H54 (cell line): ENCODE results near the gene FSTL5.

Source experiments
- DNase-seq: peaks from one replicate; pipeline ENCODE4 v3.0.0; 2011; ENCODE audit warnings: low spot score, mixed read lengths; ENCODE audit not compliant: insufficient read length
- FAIRE-seq: peaks from 3 replicates; lab custom pipeline; 2011; peaks lifted over from hg19 to GRCh38; lab: Jason Lieb, UNC
- POLR2A ChIP-seq: IDR thresholded peaks from 2 replicates; pipeline ENCODE4 v1.6.1; 2011; ENCODE audit warnings: low read depth, mild to moderate bottlenecking, low read length

Gene FSTL5

DNA sequence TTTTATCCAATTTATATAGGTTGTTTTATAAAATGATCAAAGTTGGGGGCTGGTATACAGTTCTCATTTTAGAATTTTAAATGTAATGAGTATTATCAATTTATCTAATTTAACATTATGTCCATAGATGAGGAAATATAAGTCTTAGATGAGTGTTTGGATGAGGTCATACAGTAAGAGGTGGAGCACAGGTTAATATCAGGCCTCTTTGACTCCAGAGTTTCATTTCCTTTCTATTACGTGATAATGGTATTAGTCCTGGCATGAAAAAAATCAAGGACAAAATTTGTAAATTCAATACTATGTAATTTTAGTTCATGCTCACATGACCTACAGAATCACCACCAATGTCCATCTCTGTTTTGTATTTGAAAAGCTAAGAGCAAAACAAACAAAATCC, 269.8 kb downstream of the FSTL5 start:
- FAIRE-seq (no peak), DNase-seq (no peak)
- TF ChIP-seq POLR2A: no peak

DNA sequence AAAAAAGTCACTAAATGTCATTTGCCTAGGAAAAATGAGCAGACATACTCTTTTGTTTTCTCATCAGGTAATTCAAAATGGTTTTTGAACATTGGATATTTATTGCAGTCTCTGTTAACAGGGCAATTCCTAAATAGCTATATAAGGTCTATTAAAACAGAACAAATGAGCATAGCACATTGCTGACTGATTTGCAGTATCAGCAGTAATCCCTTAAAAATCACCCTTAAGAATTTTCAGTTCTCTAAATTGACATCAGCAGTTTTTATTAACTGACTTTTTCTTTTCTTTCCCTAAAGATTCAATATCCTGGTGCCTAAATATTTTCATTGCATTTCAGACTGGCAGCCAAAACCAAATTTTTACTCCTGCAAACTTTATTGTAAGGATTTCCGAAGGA, 270.2 kb downstream of the FSTL5 start:
- TF ChIP-seq POLR2A: no peak
- DNase-seq (no peak), FAIRE-seq (no peak)

DNA sequence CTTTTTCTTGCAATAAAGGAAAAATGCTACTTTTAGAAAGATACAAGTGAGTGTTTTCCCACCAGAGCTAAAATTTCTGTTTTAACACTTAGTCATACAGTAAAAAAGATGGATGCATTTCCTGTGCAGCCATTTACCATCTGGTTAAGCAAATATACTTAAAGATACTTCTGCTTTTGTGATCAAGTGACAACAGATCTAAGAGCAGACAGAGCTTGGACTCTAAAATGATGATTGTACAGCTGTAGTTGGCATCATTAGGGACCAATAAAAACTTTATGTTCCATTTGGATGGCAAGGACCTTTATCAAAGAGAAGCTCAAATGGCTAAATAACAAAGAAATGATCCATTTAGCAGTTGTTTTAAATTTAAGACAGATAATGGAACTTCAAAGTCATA, 270.8 kb downstream of the FSTL5 start:
- TF ChIP-seq POLR2A: no peak
- DNase-seq: no peak
- no peak for FAIRE-seq

DNA sequence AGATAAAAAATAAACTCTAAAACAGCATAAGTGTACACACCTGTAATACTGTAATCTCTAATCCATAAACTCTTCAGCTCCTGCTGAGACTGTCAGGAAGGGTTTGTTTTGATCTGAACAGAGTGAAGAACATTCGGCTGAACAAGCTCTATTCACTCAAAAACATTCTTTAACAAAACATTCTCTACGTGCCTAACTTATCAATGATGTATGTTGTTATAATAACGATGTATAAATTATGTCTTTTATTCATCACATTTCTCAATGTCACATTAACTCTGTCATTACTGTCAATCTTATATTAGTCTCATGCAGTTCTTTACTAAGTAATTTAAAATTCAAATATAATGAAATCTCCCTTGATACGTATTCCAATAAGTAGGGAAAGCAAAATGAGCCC, 280.6 kb downstream of the FSTL5 start:
- TF ChIP-seq POLR2A: no peak
- DNase-seq (no peak), FAIRE-seq (no peak)

DNA sequence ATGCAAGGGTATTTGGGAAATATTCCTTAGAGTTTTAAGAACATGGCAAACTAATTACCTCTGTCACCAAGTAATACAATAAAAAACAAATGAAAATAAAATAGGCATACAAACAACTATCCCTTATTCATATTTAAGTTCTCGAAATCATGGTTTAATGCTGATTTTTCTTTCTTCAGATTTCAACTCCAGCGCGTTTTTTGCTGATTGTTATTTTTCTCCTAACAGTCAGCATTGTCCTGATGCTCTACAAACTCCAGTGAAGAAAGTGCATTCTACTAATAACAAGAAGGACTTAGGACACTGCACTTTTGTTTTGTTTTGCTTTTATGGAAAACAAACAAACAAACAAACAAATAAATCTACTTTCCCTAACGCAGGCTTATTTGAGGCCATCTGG, 282.4 kb downstream of the FSTL5 start:
- no peak for FAIRE-seq
- TF ChIP-seq POLR2A: no peak
- no peak for DNase-seq

DNA sequence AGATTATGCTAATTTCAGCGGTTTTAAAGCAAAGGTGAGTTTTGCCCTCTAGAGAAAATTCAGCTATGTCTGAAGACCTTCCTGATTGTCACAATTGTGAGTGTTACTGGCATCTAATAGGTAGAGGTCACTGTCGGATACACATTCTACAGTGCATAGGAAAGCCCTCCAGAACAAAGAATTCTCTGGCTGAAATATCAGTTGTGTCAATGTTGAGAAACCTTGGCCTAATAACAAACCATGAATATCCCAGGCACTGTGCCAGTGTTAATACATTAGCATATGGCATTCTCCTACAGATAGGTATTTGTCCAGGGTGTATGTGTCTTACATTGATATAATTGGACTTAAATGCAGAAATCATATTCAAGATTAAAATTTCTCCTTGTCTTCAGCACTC, 294.3 kb downstream of the FSTL5 start:
- FAIRE-seq: no peak
- no peak for TF ChIP-seq POLR2A
- no peak for DNase-seq

DNA sequence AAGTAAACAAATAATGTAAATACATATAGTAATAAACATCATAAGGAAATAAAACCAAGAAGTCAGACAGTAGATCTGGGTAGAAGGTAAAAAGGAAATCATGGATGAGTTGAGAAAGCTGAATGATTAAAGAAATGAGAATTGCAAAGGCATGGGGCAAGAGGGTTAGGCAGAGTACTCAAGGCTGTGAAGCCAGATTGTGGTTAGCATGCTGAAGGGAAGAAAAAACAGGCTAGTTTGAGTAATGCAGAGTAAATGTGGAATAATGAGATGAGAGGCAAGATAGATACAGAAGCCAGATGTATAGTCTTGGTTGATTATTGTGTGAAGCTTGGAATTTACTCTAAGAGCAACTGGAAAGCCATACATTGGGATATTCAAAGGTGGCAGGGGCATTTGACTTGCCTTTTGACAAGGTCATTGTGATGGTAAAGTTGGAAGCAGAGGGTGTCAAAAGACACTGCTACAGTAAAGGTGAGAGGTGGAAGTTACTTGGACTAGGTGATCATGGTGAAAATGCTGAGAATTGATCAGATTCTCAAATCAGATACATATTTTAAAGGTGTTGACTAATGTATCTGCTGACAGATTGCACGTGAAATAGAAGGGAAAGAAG, 307.0 kb downstream of the FSTL5 start:
- FAIRE-seq (no peak), DNase-seq (no peak)
- TF ChIP-seq POLR2A: no peak

DNA sequence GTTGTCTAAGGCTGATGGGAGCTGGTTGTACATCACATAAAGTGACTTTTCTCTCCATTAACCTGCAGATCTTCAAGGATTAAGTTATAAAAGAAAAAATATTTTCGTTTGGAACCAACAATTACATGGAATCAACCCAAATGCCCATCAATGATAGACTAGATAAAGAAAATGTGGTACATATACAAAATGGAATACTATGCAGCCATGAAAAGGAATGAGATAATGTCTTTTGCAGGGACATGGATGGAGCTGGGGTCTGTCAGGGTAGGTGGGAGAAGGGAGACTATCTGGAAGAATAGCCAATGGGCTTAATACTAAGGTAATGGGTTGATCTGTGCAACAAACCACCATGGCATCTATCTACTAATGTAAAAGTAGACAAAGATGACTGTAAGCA, 313.2 kb downstream of the FSTL5 start:
- no peak for FAIRE-seq
- no peak for TF ChIP-seq POLR2A
- no peak for DNase-seq

DNA sequence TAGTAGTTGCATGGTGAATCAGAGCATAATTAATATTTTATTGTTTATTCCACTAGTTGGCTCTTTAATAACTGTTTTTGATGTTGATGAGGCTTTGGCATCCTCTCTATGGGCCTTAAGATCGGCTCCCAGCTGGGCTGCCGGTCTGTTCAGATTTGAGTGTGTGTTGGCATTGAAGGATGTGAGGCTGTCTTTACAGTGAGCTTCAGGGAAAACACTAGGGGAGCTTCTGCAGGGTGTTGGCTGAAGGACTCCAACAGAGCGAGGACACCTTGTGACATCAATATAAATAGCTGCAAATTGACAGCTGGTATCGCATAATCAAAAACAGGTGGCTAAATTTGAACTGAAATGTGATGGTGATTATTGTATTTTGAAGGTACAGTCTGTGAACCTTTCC, 322.0 kb downstream of the FSTL5 start:
- no peak for FAIRE-seq
- DNase-seq: no peak

DNA sequence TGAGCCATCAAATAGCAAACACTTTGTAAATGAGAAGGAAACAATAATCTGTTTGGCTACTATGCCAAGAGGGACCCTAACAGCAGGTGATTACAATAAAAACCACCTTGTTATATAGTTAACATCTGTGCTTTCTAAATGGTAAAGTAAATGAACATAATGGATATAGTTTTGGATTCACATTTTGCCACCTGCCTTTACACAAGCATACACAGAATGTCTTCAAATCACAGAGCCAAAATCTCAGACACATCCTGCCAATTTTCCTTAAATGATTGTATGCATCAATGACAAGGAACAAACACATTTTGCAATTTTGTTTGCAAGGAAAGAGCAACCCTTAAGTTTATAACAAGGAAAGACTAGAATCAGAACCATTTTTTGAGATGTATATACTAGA, 334.2 kb downstream of the FSTL5 start:
- TF ChIP-seq POLR2A: no peak
- FAIRE-seq (no peak), DNase-seq (no peak)

More for the DNA sequence above, 322.0 kb downstream of the FSTL5 start:
- no peak for TF ChIP-seq POLR2A

DNA sequence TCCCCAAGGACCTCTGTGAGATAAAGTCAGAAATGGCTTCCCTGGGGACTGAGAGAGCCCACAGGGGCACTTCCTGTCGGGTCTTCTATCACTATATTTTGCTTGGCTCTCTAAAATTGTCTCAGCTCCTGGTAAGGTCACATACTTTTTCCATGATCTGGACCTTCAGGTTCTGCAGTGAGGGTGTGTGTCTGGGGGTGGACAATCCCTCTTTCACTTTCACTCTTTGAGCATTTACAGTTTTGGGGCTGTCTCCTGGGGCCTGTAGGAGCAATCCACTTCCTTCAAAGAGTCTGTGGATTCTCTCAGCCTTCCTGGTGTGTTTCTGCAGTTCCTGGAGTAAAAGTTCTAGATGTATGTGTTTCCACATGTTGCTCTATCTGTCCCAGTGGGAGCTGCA, 335.7 kb downstream of the FSTL5 start:
- no peak for DNase-seq
- FAIRE-seq: no peak
- no peak for TF ChIP-seq POLR2A

DNA sequence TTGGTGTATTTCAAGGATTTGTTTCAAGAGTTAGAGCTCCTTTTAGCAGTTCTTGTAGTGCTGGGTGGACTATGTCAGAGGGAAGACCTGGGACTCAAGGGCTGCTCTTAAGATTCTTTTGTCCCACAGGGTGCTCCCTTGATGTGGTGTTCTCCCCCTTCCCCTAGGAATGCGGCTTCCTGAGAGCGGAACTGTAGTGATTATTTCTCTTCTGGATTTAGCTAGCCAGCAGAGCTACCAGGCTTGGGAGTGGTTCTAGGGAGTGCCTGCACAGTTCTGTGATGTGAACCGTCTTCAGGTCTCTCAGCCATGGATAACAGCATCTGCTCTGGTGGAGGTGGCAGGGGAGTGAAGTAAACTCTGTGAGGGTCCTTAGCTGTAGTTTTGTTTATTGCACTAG, 336.8 kb downstream of the FSTL5 start:
- no peak for TF ChIP-seq POLR2A
- no peak for DNase-seq
- no peak for FAIRE-seq

DNA sequence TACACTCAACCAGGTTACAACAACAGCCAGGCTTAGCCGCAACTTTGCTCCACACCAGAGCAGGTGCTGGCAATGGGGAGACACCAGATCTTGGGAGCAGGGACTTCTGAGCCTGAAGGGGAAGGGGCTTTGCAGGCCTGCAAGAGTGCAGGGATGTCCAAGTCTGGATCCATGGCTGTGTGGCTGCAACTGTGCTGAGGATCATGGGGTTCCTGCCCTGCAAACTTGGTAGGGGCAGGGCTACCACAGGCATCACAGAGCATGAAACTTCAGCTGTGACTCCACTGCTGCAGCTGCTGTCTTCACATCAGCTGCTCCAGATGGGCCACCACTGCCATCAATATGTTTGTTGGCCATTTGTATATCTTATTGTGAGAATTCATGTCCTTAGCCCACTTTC, 340.4 kb downstream of the FSTL5 start:
- no peak for FAIRE-seq
- no peak for TF ChIP-seq POLR2A
- DNase-seq: no peak

DNA sequence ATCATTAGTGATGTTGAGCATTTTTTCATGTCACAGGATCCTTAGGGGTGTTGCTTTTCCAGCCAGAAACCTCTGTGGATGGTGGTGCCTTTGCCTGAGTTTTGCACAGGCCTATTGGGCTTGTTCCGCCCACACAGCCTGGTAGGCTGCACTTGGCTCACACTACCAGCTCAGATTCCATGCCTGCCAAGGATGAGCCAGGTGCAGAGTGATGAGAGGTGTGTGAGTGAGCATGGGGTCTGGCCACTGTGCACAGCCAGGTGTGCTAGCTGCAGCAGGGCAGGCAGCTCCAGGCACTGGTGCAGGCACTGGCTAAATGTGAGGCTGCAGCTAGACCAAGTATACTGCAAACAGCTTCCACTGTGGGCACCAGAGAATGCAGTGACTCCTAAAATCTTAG, 341.6 kb downstream of the FSTL5 start:
- no peak for TF ChIP-seq POLR2A
- no peak for DNase-seq
- FAIRE-seq: no peak

DNA sequence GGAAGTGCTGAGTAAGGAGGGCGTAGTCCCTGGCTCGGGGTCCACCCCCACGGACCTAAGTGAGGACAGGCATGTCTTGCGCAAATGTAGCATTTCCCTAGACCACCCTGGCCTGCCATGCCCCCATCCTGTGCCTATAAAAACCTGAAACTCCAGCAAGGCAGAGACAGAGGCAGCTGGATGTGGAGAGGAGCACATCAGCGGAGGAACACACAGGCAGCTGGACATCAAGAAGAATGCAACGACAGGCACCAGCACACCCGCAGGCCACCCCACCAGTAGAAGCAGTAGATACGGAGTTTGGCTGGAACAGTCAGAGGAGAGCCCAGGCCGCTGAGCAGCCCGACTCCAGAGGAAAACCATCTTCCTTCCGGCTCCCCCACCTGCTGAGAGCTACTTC, 345.9 kb downstream of the FSTL5 start:
- DNase-seq: no peak
- TF ChIP-seq POLR2A: no peak
- no peak for FAIRE-seq

DNA sequence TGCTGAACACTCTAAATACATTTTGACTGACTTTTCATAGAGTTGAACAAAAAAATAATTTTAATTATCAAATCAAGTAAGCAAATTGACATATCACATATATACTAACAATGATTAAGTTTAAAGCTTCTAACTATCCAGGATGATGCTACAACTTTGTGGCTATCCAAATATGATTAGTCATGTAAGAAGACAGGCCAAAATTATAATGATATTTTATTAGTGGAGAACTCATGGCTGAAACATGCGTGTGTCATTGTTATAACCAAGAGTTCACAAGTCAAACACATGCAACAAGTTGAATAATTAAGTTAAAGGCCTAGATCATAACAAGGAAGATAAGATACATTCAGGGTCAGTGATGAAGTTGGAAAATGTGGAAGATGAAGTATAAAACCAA, 346.8 kb downstream of the FSTL5 start:
- DNase-seq (no peak), FAIRE-seq (no peak)
- TF ChIP-seq POLR2A: no peak
